Neural cell (in vitro differentiated cells): ENCODE results near the gene TFG. TPM values are rescaled to one million over a fixed set of nuclear protein-coding genes. Genes with fewer than 3 reads are reported as not detected.

Experiments used
- H2AFZ ChIP-seq: fragments of 200-600, 300-800 bp; sonication (generic), shearing (Covaris generic); 2 replicates; pipeline ENCODE4 v1.6.0; 2014; ENCODE audit warnings: low read depth, mild to moderate bottlenecking, antibody characterized with exemption, low read length, moderate library complexity
- H3F3A ChIP-seq: fragments of 200-600 bp; shearing (Covaris generic); 2 replicates; pipeline ENCODE4 v1.6.1; 2016; ENCODE audit warnings: mild to moderate bottlenecking, moderate library complexity, mixed read lengths, antibody characterized with exemption, low read length; ENCODE audit not compliant: insufficient read depth, poor library complexity, severe bottlenecking
- H3K27ac ChIP-seq: fragments of 200-600, 300-800 bp; sonication (generic), shearing (Covaris generic); 2 replicates; pipeline ENCODE4 v1.5.1; 2014; ENCODE audit warnings: mild to moderate bottlenecking, low read length, moderate library complexity
- H3K27me3 ChIP-seq: fragments of 300-800, 200-600 bp; sonication (generic), shearing (Covaris generic); 2 replicates; pipeline ENCODE4 v1.6.0; 2014; ENCODE audit warnings: mild to moderate bottlenecking, low read depth, low read length, moderate library complexity; ENCODE audit not compliant: insufficient read depth
- H3K36me3 ChIP-seq: fragments of 300-800, 200-600 bp; sonication (generic), shearing (Covaris generic); 2 replicates; pipeline ENCODE4 v1.5.1; 2014; ENCODE audit warnings: mild to moderate bottlenecking, antibody characterized with exemption, low read length, moderate library complexity; ENCODE audit not compliant: insufficient read depth
- H3K4me2 ChIP-seq: fragments of 300-800, 200-600 bp; sonication (generic), shearing (Covaris generic); 2 replicates; pipeline ENCODE4 v1.6.0; 2014; ENCODE audit warnings: mild to moderate bottlenecking, low read length
- H3K4me3 ChIP-seq: fragments of 300-800, 200-600 bp; sonication (generic), shearing (Covaris generic); 2 replicates; pipeline ENCODE4 v1.5.1; 2014; ENCODE audit warnings: mild to moderate bottlenecking, low read length, moderate library complexity
- H3K79me2 ChIP-seq: fragments of 200-600 bp; shearing (Covaris generic); replicated peaks from 2 replicates; pipeline ENCODE4 v1.6.0; 2014; ENCODE audit warnings: mild to moderate bottlenecking, low read length, moderate library complexity; ENCODE audit not compliant: insufficient read depth
- H3K9ac ChIP-seq: fragments of 300-800, 200-600 bp; sonication (generic), shearing (Covaris generic); 2 replicates; pipeline ENCODE4 v1.6.1; 2016; ENCODE audit warnings: mild to moderate bottlenecking, low read length, mixed read lengths
- H3K9me2 ChIP-seq: fragments of 200-600 bp; shearing (Covaris generic); 2 replicates; pipeline ENCODE4 v1.6.1; 2016; ENCODE audit warnings: mild to moderate bottlenecking, low read length, mixed read lengths; ENCODE audit not compliant: insufficient read depth
- H3K9me3 ChIP-seq: fragments of 200-600, 300-800 bp; sonication (generic), shearing (Covaris generic); 2 replicates; pipeline ENCODE4 v1.6.1; 2016; ENCODE audit warnings: mild to moderate bottlenecking, mixed run types, low read length, moderate library complexity, mixed read lengths
- H4K20me1 ChIP-seq: fragments of 200-600 bp; shearing (Covaris generic); 2 replicates; pipeline ENCODE4 v1.6.1; 2016; ENCODE audit warnings: mild to moderate bottlenecking, mixed run types; ENCODE audit not compliant: insufficient read depth
- CTCF ChIP-seq: fragments of 450-650 bp; IDR thresholded peaks from 2 replicates; pipeline ENCODE4 v1.5.1; 2014; ENCODE audit warnings: antibody characterized with exemption, mild to moderate bottlenecking, moderate library complexity; ENCODE audit not compliant: poor library complexity, severe bottlenecking
- EP300 ChIP-seq: fragments of 450-650 bp; conservative IDR thresholded peaks from 2 replicates; pipeline ENCODE4 v1.6.1; 2014; ENCODE audit warnings: antibody characterized with exemption, mild to moderate bottlenecking, moderate library complexity; ENCODE audit not compliant: poor library complexity, severe bottlenecking
- EZH2 ChIP-seq: fragments of 200-600, 300-800 bp; shearing (Covaris generic), sonication (generic); IDR thresholded peaks from 2 replicates; pipeline ENCODE4 v1.6.1; 2014; ENCODE audit warnings: antibody characterized with exemption, low read length, borderline replicate concordance, mild to moderate bottlenecking; ENCODE audit not compliant: insufficient read depth, poor library complexity, severe bottlenecking
- MXI1 ChIP-seq: fragments of 450-650 bp; conservative IDR thresholded peaks from 2 replicates; pipeline ENCODE4 v1.6.1; 2014; ENCODE audit warnings: antibody characterized with exemption, mild to moderate bottlenecking; ENCODE audit not compliant: poor library complexity, severe bottlenecking
- POLR2AphosphoS5 ChIP-seq: IDR thresholded peaks from 2 replicates; pipeline ENCODE4 v1.6.1; 2012
- RAD21 ChIP-seq: fragments of 450-650 bp; conservative IDR thresholded peaks from 2 replicates; pipeline ENCODE4 v1.6.1; 2014; ENCODE audit warnings: antibody characterized with exemption, mild to moderate bottlenecking, moderate library complexity
- REST ChIP-seq: IDR thresholded peaks from 2 replicates; pipeline ENCODE4 v1.6.1; 2012; ENCODE audit warnings: borderline replicate concordance
- SMC3 ChIP-seq: fragments of 450-650 bp; conservative IDR thresholded peaks from 2 replicates; pipeline ENCODE4 v1.6.1; 2014; ENCODE audit warnings: antibody characterized with exemption, mild to moderate bottlenecking, moderate library complexity; ENCODE audit not compliant: poor library complexity
- TAF1 ChIP-seq: IDR thresholded peaks from 2 replicates; pipeline ENCODE4 v1.6.1; 2012; ENCODE audit warnings: low read depth
- polyA plus RNA-seq: library from polyadenylated mRNA; depleted of rRNA; stranded (reverse); fragments of >200 nt; gene quantifications from 2 replicates; pipeline ENCODE4 v1.2.3, GENCODE V29; 2014

The TFG gene
- polyA plus RNA-seq, 1 donor from 2014 or later, result 64.6 TPM

- Histone ChIP-seq H3K4me3 (peak overlapping the region; percentile 81), H4K20me1 (no peaks in the 10 kb centered on the region), H3K27me3 (no peaks in the 10 kb centered on the region), H3K79me2 (peaks cover 46% of the 10 kb centered on the region), H3K36me3 (no peaks in the 10 kb centered on the region), H3K9me2 (no peaks in the 10 kb centered on the region), H3K4me2 (peak overlapping the region; percentile 87), H3F3A (peaks cover 5% of the 10 kb centered on the region), H3K9me3 (no peaks in the 10 kb centered on the region), H3K9ac (peak overlapping the region; percentile 90), H3K27ac (peak overlapping the region; percentile 80), H2AFZ (no peak overlapping the region)
- TF ChIP-seq RAD21 (peak; percentile 34), POLR2AphosphoS5 (no peak), SMC3 (no peak)
Measured at GRCh38 chr3:100709842-100710260, 557 bp downstream of the TFG start.

- Histone ChIP-seq H3K79me2 (peaks cover 52% of the 10 kb centered on the region), H3K9me3 (no peaks in the 10 kb centered on the region), H4K20me1 (no peaks in the 10 kb centered on the region), H2AFZ (no peak overlapping the region), H3K27me3 (no peaks in the 10 kb centered on the region), H3F3A (peaks cover 5% of the 10 kb centered on the region), H3K4me3 (peak overlapping the region; percentile 81), H3K4me2 (peak overlapping the region; percentile 87), H3K9ac (peak overlapping the region; percentile 90), H3K27ac (peak overlapping the region; percentile 59), H3K36me3 (no peaks in the 10 kb centered on the region), H3K9me2 (no peaks in the 10 kb centered on the region)
- TF ChIP-seq REST, result no peak
- TF ChIP-seq MXI1, result no peak
- no peak for TF ChIP-seq EZH2
- no peak for TF ChIP-seq EP300
- TF ChIP-seq RAD21, result no peak
Measured at GRCh38 chr3:100710261-100710968, 1.1 kb downstream of the TFG start.

GRCh38 chr3:100715176-100715575, 5.9 kb downstream of the TFG start:
- no peak overlapping the region for H3K9ac ChIP-seq
- no peak overlapping the region for H3K27ac ChIP-seq
- TF ChIP-seq EZH2 (no peak), RAD21 (no peak), CTCF (no peak), MXI1 (no peak), POLR2AphosphoS5 (no peak), SMC3 (no peak), EP300 (no peak), TAF1 (no peak), REST (no peak)
- H3K27me3 ChIP-seq, result no peaks in the 10 kb centered on the region
- H3K4me3 ChIP-seq, result no peak overlapping the region
- H4K20me1 ChIP-seq, result no peaks in the 10 kb centered on the region
- no peaks in the 10 kb centered on the region for H3F3A ChIP-seq
- peaks cover 6% of the 10 kb centered on the region for H3K36me3 ChIP-seq
- no peak overlapping the region for H2AFZ ChIP-seq
- H3K79me2 ChIP-seq, result peaks cover 84% of the 10 kb centered on the region
- no peaks in the 10 kb centered on the region for H3K9me3 ChIP-seq
- no peaks in the 10 kb centered on the region for H3K9me2 ChIP-seq
- no peak overlapping the region for H3K4me2 ChIP-seq
